Keratinocyte (primary cell): Measurements from ENCODE around the gene HES2. TPM values are rescaled to one million over a fixed set of nuclear protein-coding genes. Genes with fewer than 3 reads are reported as not detected.

ENCODE experiments used
- DNase-seq: peaks from one replicate; pipeline ENCODE4 v3.0.0-alpha.2; 2011; ENCODE audit warnings: low read depth, missing footprints, low spot score
- FAIRE-seq: peaks from 2 replicates; lab custom pipeline; 2011; peaks lifted over from hg19 to GRCh38; lab: Jason Lieb, UNC
- H2AFZ ChIP-seq: 2 replicates; pipeline ENCODE4 v1.6.0; 2012; ENCODE audit warnings: low read length, control low read depth, inconsistent platforms; ENCODE audit not compliant: control insufficient read depth
- H3K27ac ChIP-seq: 2 replicates; pipeline ENCODE4 v1.5.1; 2011; ENCODE audit warnings: low read length; ENCODE audit not compliant: control insufficient read depth, insufficient read depth
- H3K27me3 ChIP-seq: 3 replicates; pipeline ENCODE4 v1.6.0; 2011; ENCODE audit warnings: low read length; ENCODE audit not compliant: control insufficient read depth, insufficient read depth; ENCODE audit errors: extremely low read depth
- H3K36me3 ChIP-seq, 2 experiments: 2 replicates in 1 of 2; 3 replicates in 1 of 2; pipeline ENCODE4 v1.5.1; 2011; ENCODE audit warnings: low read length in 2 of 2, mild to moderate bottlenecking in 1 of 2; ENCODE audit not compliant: control insufficient read depth in 2 of 2, insufficient read depth in 2 of 2; ENCODE audit errors: extremely low read depth in 1 of 2
- H3K4me1 ChIP-seq: 3 replicates; pipeline ENCODE4 v1.5.1; 2011; ENCODE audit warnings: low read length; ENCODE audit not compliant: control insufficient read depth, insufficient read depth; ENCODE audit errors: extremely low read depth
- H3K4me2 ChIP-seq: 3 replicates; pipeline ENCODE4 v1.6.0; 2011; ENCODE audit warnings: low read depth, low read length; ENCODE audit not compliant: control insufficient read depth, insufficient read depth; ENCODE audit errors: extremely low read depth
- H3K4me3 ChIP-seq, 3 experiments: fragments of 200-600 bp in 1 of 3; sonication (generic) in 1 of 3; 2 replicates in 2 of 3; 3 replicates in 1 of 3; pipeline ENCODE4 v1.5.1; 2011 to 2016; ENCODE audit warnings: low read length in 3 of 3, mild to moderate bottlenecking in 3 of 3, control low read depth in 2 of 3, inconsistent platforms in 1 of 3, low read depth in 1 of 3, mixed read lengths in 1 of 3, mixed run types in 1 of 3, moderate library complexity in 1 of 3; ENCODE audit not compliant: control insufficient read depth in 2 of 3, insufficient read depth in 2 of 3; ENCODE audit errors: extremely low read depth in 1 of 3
- H3K79me2 ChIP-seq: 2 replicates; pipeline ENCODE4 v1.6.0; 2012; ENCODE audit warnings: low read length; ENCODE audit not compliant: control insufficient read depth, insufficient read depth
- H3K9ac ChIP-seq: 3 replicates; pipeline ENCODE4 v1.6.0; 2011; ENCODE audit warnings: low read length; ENCODE audit not compliant: control insufficient read depth, insufficient read depth; ENCODE audit errors: extremely low read depth
- H3K9me1 ChIP-seq: 3 replicates; pipeline ENCODE4 v1.6.0; 2011; ENCODE audit warnings: low read length; ENCODE audit not compliant: control insufficient read depth, insufficient read depth; ENCODE audit errors: extremely low read depth
- H3K9me3 ChIP-seq: 2 replicates; pipeline ENCODE4 v1.5.1; 2012; ENCODE audit warnings: low read depth, low read length; ENCODE audit not compliant: control insufficient read depth
- H4K20me1 ChIP-seq: 3 replicates; pipeline ENCODE4 v1.6.0; 2011; ENCODE audit warnings: low read length; ENCODE audit not compliant: control insufficient read depth, insufficient read depth; ENCODE audit errors: extremely low read depth
- EZH2 ChIP-seq: IDR thresholded peaks from one replicate; pipeline ENCODE4 v1.6.1; 2012; ENCODE audit warnings: inconsistent platforms, mild to moderate bottlenecking, low read length, moderate library complexity
- dilution Hi-C: fragments of 300-500 bp; cut with MboI; formaldehyde crosslinking; loops from one replicate; pipeline ENCODE4 v1.7.0; 2020; ENCODE audit warnings: low sequenced_read_pairs; ENCODE audit not compliant: extremely low pct_ligation_motif_present
- polyA plus RNA-seq, 5 experiments: library from polyadenylated mRNA; depleted of rRNA in 3 of 5; stranded (reverse) in 3 of 5; stranded (forward) in 1 of 5; unstranded in 1 of 5; fragments of >200 nt; gene quantifications; 1 replicate in 1 of 5; 2 replicates in 3 of 5; 3 replicates in 1 of 5; pipeline versions ENCODE4 v1.2.1 to v1.2.3, GENCODE V29; 2011 to 2012; ENCODE audit warnings: missing spikeins in 2 of 5, low read depth in 1 of 5, low replicate concordance in 1 of 5
- TF ChIP-seq, protein P1 (sequence below), 3 experiments: IDR thresholded peaks in 1 of 3; conservative IDR thresholded peaks in 1 of 3; optimal IDR thresholded peaks in 1 of 3; 2 replicates in 2 of 3; 3 replicates in 1 of 3; pipeline versions ENCODE3 to v1.5.1; 2011; ENCODE audit warnings: low read length in 3 of 3, mild to moderate bottlenecking in 3 of 3, moderate library complexity in 2 of 3, control low read depth in 1 of 3, inconsistent platforms in 1 of 3; ENCODE audit not compliant: insufficient read depth in 2 of 3; ENCODE audit errors: extremely low read depth in 1 of 3

The HES2 gene
- polyA plus RNA-seq, 1 donor (not counting 4 experiments of a cell fraction or from before 2014, with no cell fraction given) = 30.1 TPM

DNA sequence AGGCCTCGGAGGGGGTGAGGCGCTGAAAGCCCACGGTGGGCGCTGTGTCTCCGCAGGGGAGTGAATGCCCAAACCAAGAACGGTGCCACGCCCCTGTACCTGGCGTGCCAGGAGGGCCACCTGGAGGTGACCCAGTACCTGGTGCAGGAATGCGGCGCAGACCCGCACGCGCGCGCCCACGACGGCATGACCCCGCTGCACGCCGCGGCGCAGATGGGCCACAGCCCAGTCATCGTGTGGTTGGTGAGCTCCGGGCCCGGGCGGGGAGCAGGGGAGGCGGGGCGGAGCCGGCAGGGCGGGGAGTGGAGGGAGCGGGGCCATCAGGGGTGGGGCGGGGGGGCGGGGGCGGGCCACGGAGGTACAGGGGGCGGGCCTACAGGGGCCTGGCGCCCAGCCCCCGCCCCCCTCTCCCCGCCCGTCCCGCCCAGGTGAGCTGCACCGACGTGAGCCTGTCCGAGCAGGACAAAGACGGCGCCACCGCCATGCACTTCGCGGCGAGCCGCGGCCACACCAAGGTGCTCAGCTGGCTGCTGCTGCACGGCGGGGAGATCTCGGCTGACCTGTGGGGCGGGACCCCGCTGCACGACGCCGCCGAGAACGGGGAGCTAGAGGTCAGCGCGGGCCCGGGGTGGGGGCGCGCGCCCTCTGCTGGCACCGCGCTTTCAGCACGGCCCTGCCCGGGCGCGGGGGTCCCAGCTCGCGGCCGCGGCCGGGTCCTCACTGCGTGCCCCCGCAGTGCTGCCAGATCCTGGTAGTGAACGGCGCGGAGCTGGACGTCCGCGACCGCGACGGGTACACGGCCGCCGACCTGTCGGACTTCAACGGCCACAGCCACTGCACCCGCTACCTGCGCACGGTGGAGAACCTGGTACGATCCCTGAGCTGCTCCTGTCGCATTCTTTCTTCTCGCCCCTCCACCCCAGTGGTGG lies 20.7 kb upstream of the HES2 start:
- no peaks in the 10 kb centered on the region for H3K9me3 ChIP-seq
- dilution Hi-C loops = no loop called here
- H3K79me2 ChIP-seq = no peaks in the 10 kb centered on the region
- no peak overlapping the region for H2AFZ ChIP-seq
- H3K4me2 ChIP-seq = no peak overlapping the region
- H4K20me1 ChIP-seq = no peaks in the 10 kb centered on the region
- H3K4me3 ChIP-seq = no peak overlapping the region
- H3K36me3 ChIP-seq = no peaks in the 10 kb centered on the region
- H3K27me3 ChIP-seq = no peaks in the 10 kb centered on the region
- H3K9me1 ChIP-seq = no peaks in the 10 kb centered on the region
- no peak for TF ChIP-seq EZH2
- TF ChIP-seq, protein P1, sequence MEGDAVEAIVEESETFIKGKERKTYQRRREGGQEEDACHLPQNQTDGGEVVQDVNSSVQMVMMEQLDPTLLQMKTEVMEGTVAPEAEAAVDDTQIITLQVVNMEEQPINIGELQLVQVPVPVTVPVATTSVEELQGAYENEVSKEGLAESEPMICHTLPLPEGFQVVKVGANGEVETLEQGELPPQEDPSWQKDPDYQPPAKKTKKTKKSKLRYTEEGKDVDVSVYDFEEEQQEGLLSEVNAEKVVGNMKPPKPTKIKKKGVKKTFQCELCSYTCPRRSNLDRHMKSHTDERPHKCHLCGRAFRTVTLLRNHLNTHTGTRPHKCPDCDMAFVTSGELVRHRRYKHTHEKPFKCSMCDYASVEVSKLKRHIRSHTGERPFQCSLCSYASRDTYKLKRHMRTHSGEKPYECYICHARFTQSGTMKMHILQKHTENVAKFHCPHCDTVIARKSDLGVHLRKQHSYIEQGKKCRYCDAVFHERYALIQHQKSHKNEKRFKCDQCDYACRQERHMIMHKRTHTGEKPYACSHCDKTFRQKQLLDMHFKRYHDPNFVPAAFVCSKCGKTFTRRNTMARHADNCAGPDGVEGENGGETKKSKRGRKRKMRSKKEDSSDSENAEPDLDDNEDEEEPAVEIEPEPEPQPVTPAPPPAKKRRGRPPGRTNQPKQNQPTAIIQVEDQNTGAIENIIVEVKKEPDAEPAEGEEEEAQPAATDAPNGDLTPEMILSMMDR (optimal IDR thresholded peaks at IDR 0.05 in 1 of 3, IDR thresholded peaks at IDR 0.05 in 1 of 3, conservative IDR thresholded peaks at IDR 0.05 in 1 of 3; ENCODE audit: extremely low read depth in 1 of 3, insufficient read depth in 2 of 3, low read length in 3 of 3) = peak in 1 of 3 experiments; percentile 8
- H3K4me1 ChIP-seq = no peaks in the 10 kb centered on the region
- FAIRE-seq (no peak), DNase-seq (no peak)
- H3K9ac ChIP-seq = no peak overlapping the region
- no peak overlapping the region for H3K27ac ChIP-seq

DNA sequence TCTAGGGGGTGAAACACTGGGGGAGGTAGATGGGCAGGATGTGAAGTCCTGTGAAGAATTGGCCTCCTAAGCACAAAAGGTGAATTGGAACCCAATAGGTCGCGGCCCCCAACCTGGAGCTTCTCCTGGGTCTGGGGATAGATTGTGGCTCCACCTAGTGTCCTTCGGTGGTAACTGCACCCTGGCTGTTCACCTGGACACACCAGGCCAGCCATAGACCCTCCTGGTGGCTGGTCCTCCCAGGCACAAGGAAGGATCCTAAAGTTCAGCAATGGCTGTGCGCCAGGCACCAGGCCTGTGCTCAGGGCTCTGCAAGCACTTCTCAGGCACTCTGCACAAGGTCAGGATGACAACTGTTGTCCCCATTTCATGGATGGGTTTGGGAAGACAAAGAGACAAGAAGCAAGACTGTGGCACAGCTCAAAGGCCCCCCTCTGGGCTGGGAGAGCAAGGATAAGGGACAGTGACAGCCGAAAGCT lies 18.4 kb upstream of the HES2 start:
- no peaks in the 10 kb centered on the region for H3K27me3 ChIP-seq
- H3K36me3 ChIP-seq = no peaks in the 10 kb centered on the region
- dilution Hi-C loops = no loop called here
- no peaks in the 10 kb centered on the region for H3K4me1 ChIP-seq
- no peaks in the 10 kb centered on the region for H4K20me1 ChIP-seq
- H3K4me2 ChIP-seq = no peak overlapping the region
- DNase-seq (no peak), FAIRE-seq (peak; percentile 55)
- no peak overlapping the region for H3K4me3 ChIP-seq
- H3K9me1 ChIP-seq = no peaks in the 10 kb centered on the region
- no peak overlapping the region for H3K9ac ChIP-seq
- no peaks in the 10 kb centered on the region for H3K9me3 ChIP-seq
- H3K27ac ChIP-seq = no peak overlapping the region
- no peaks in the 10 kb centered on the region for H3K79me2 ChIP-seq
- TF ChIP-seq EZH2 = no peak
- TF ChIP-seq, protein P1 (optimal IDR thresholded peaks at IDR 0.05 in 1 of 3, IDR thresholded peaks at IDR 0.05 in 1 of 3, conservative IDR thresholded peaks at IDR 0.05 in 1 of 3; ENCODE audit: extremely low read depth in 1 of 3, insufficient read depth in 2 of 3, low read length in 3 of 3) = peak; percentile 83 to 94 (median 89)
- H2AFZ ChIP-seq = no peak overlapping the region
